K562 treated with DMSO at 1 percent for 12 hours (cell line): Measurements from ENCODE around the gene SPATA20. TPM values are rescaled to one million over a fixed set of nuclear protein-coding genes. Genes with fewer than 3 reads are reported as not detected.

Experiments
- total RNA-seq: library from RNA; unstranded; fragments of 300-600 nt; gene quantifications from 2 replicates; pipeline ENCODE4 v1.2.3, GENCODE V29; 2022; ENCODE audit not compliant: insufficient read depth

SPATA20 gene
- total RNA-seq = 4.0 and 5.9 TPM in 2 replicates

DNA sequence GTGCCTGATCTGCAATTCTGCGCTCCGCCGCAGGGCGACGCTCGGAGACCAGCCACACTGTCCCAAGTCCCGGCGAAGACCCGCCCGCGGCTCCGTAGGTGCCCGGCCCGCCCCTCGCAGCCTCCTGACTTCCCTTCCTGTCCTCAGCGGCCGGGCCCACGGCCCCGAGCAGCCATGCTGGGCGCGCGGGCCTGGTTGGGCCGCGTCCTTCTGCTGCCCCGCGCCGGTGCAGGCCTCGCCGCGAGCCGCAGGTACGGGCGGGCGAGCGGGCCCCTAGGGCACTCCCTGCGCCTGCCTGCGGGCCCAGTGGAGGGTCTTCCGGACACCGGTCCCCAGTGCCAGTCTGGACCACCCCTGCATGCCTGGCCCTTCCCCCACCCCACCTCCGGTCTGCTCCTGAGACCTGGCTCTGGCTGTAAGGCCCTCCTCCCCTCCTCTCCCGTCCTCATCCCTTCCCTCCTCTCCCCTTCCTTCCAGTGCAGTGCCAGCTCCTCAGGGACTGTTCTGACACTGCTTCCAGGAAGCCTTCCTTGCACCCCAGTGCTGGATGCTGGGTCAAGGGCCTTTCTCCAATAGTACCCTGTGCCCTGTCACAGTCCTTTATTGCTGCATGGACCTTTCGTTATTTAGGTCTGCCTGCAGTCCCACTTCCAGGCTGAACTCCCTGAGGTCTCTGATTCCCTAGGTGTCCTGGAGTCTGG lies at the start of gene SPATA20:
Gene SPATA20 (plus strand): TSS at position 140 of the 701 bp plus-strand sequence. CDS start 35 bp downstream, at position 175.

DNA sequence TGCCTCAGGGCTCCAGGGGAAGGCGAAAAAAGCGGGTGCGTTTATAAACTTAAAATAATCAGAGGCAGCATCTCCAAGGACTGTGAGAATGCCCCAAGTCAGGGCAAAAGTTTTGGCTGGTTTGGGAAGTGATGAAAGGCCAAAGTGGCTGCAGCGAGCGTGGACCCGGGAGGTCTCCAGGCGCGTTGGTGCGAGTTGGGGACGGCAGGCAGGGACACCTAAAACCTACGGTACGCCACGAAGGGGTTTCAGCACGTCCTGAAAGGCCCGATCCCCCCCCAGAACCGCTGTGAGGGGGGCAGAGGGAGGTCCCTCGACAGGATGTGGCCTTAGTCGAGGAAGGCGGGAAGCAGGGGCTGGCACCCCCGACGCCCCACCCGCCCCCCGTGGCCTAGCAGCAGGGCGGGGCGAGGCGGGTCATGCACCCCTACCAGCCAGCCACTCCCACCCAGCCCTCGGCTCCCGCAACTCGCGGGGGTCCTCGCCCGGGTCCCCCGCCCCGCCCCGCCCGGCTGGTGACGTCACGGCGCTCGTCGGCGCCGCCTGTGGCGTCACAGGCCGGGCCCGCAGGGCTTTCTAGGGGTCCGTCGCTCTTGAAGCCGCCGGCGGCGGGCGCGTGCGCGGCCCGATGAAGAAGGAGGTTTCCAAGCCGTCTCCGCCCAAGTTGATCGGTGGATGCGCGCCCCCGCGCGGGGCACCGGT lies 39.0 kb upstream of the SPATA20 start, which contains the start of gene MYCBPAP:
Gene MYCBPAP (plus strand): TSS at position 569 of the 702 bp plus-strand sequence. CDS start 236 bp downstream, outside the sequence.

DNA sequence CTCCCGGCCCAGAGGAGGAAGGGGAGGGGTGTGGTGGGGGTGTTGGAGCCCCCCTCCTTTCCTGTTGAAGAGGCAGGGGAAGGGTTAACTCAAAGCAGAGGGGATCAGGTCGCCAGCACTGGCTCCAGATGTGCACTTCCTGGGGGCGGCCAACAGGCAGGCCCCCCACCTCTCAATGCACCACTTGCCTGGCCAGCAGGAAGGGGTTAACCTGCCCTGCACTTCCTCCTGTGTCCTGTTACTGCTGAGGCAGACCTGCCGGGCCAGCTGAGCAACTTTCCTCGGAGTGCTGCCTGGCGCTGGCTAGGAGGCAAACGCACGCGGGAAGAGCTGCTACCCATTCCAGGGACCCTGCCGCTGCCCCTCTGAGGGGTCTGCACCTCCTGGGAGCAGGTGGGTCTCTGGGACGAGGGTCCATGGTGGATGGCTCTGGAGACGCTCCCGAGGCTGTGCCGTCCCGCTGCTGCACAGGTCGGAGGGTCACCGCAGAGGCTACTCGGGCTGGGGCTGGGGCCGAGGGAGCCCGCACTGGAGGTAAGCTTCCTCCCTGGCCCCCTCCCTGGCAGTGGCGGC lies 14.4 kb upstream of the SPATA20 start, which contains the start of gene EPN3:
Gene EPN3 (plus strand): TSS at position 284 of the 573 bp plus-strand sequence. CDS start 3,822 bp downstream, outside the sequence.

GRCh38 chr17:50560185-50560824 lies 13.3 kb downstream of the SPATA20 start, which contains the start of gene CACNA1G:
Gene CACNA1G, plus strand, starts transcription at chr17:50560715. Its CDS starts 745 bp downstream, at chr17:50561460.

Other genes with a start within 250 kb of the SPATA20 start
- gene XYLT2, start 201.0 kb upstream of the SPATA20 start, total RNA-seq = 7.6 and 11.6 TPM in 2 replicates
- gene MRPL27, start 174.0 kb upstream of the SPATA20 start, total RNA-seq = 66.0 and 111 TPM in 2 replicates
- gene EME1, start 173.9 kb upstream of the SPATA20 start, total RNA-seq = 9.9 and 23.0 TPM in 2 replicates
- gene LRRC59, start 149.7 kb upstream of the SPATA20 start, total RNA-seq = 97.8 and 174 TPM in 2 replicates
- gene ACSF2, start 121.0 kb upstream of the SPATA20 start, total RNA-seq = 19.1 and 36.2 TPM in 2 replicates
- 0.62 TPM in 1 of 2 replicates, not detected in the other for gene CHAD, start 78.3 kb upstream of the SPATA20 start, total RNA-seq
- gene RSAD1, start 68.3 kb upstream of the SPATA20 start, total RNA-seq = 16.2 and 22.7 TPM in 2 replicates
- gene MYCBPAP, start 38.7 kb upstream of the SPATA20 start, total RNA-seq = not detected in 2 replicates
- not detected in 2 replicates for gene EPN3, start 14.4 kb upstream of the SPATA20 start, total RNA-seq
- gene CACNA1G, start 13.5 kb downstream of the SPATA20 start, total RNA-seq = not detected in 2 replicates
- gene ABCC3, start 87.7 kb downstream of the SPATA20 start, total RNA-seq = not detected in 2 replicates
- 6.8 and 18.4 TPM in 2 replicates for gene ANKRD40, start 160.7 kb downstream of the SPATA20 start, total RNA-seq
- gene LUC7L3, start 172.4 kb downstream of the SPATA20 start, total RNA-seq = 98.3 and 147 TPM in 2 replicates
- gene ANKRD40CL, start 220.3 kb downstream of the SPATA20 start, total RNA-seq = not detected in 2 replicates